DND-41 (cell line): ENCODE results near the gene HELZ.
"Not testable (repeated sequence)": the region's sequence is repeated elsewhere in the genome, so short reads cannot be mapped to it uniquely, and the experiment has no call there.

ENCODE experiments used
- ATAC-seq: fragments of 200-7000 bp; cut with Tn5 transposase; 3 replicates; pipeline ENCODE4 v1.9.1; 2021; ENCODE audit warnings: low read depth; ENCODE audit not compliant: insufficient read depth
- DNase-seq: peaks from one replicate; pipeline ENCODE4 v3.0.0-alpha.2; 2020
- H2AFZ ChIP-seq: 2 replicates; pipeline ENCODE4 v1.6.0; 2012; ENCODE audit warnings: low read depth, low read length
- H3K27ac ChIP-seq: 2 replicates; pipeline ENCODE4 v1.5.1; 2012; ENCODE audit warnings: low read length, inconsistent platforms
- H3K27me3 ChIP-seq: fragments of 200-600 bp; sonication (generic); 2 replicates; pipeline ENCODE4 v1.6.0; 2012; ENCODE audit warnings: low read length, mild to moderate bottlenecking, inconsistent platforms; ENCODE audit not compliant: insufficient read depth, poor library complexity
- H3K36me3 ChIP-seq: 2 replicates; pipeline ENCODE4 v1.5.1; 2012; ENCODE audit warnings: low read length, inconsistent platforms; ENCODE audit not compliant: insufficient read depth
- H3K4me1 ChIP-seq: 2 replicates; pipeline ENCODE4 v1.5.1; 2012; ENCODE audit warnings: mild to moderate bottlenecking, low read length; ENCODE audit not compliant: insufficient read depth
- H3K4me2 ChIP-seq: 2 replicates; pipeline ENCODE4 v1.6.0; 2012; ENCODE audit warnings: mild to moderate bottlenecking, moderate library complexity, low read length, inconsistent platforms; ENCODE audit not compliant: insufficient read depth
- H3K4me3 ChIP-seq, 2 experiments: fragments of 200-600 bp in 1 of 2; shearing (Covaris generic) in 1 of 2; 2 replicates each; pipeline ENCODE4 v1.5.1; 2012 to 2016; ENCODE audit warnings: inconsistent platforms in 2 of 2, low read length in 2 of 2, mild to moderate bottlenecking in 2 of 2, low read depth in 1 of 2, moderate library complexity in 1 of 2
- H3K79me2 ChIP-seq: 2 replicates; pipeline ENCODE4 v1.6.0; 2012; ENCODE audit warnings: low read length, inconsistent platforms; ENCODE audit not compliant: insufficient read depth
- H3K9ac ChIP-seq: 2 replicates; pipeline ENCODE4 v1.6.0; 2012; ENCODE audit warnings: low read depth, mild to moderate bottlenecking, inconsistent platforms, low read length, moderate library complexity
- H3K9me3 ChIP-seq: 2 replicates; pipeline ENCODE4 v1.5.1; 2012; ENCODE audit warnings: low read length, moderate library complexity, mild to moderate bottlenecking, inconsistent platforms; ENCODE audit not compliant: insufficient read depth, severe bottlenecking
- H4K20me1 ChIP-seq: 2 replicates; pipeline ENCODE4 v1.6.0; 2012; ENCODE audit warnings: low read length; ENCODE audit not compliant: insufficient read depth
- CTCF ChIP-seq: IDR thresholded peaks from 2 replicates; pipeline ENCODE4 v1.5.1; 2012; ENCODE audit warnings: borderline replicate concordance, low read length, moderate library complexity, mild to moderate bottlenecking; ENCODE audit not compliant: poor library complexity, severe bottlenecking; ENCODE audit errors: extremely low read depth
- EZH2 ChIP-seq: IDR thresholded peaks from 3 replicates; pipeline ENCODE4 v1.6.1; 2012; ENCODE audit warnings: borderline replicate concordance, low read depth, mild to moderate bottlenecking, moderate library complexity, low read length, inconsistent platforms; ENCODE audit not compliant: severe bottlenecking

The HELZ gene

GRCh38 chr17:67200727-67201301 lies 44.2 kb downstream of the HELZ start:
- Histone ChIP-seq H3K4me1 (no peaks in the 10 kb centered on the region), H3K9me3 (no peaks in the 10 kb centered on the region), H3K4me2 (no peak overlapping the region), H3K27me3 (no peaks in the 10 kb centered on the region), H3K79me2 (peaks cover 7% of the 10 kb centered on the region; the same call in 1 of the 2 replicates), H3K4me3 (no peak overlapping the region), H3K9ac (no peak overlapping the region), H3K36me3 (peaks cover 70% of the 10 kb centered on the region), H4K20me1 (peaks cover 6% of the 10 kb centered on the region; the same call in 1 of the 2 replicates), H3K27ac (no peak overlapping the region), H2AFZ (no peak overlapping the region)
- TF ChIP-seq EZH2 = no peak
- peak; percentile 53 for TF ChIP-seq CTCF
- ATAC-seq (no peak), DNase-seq (no peak)

DNA sequence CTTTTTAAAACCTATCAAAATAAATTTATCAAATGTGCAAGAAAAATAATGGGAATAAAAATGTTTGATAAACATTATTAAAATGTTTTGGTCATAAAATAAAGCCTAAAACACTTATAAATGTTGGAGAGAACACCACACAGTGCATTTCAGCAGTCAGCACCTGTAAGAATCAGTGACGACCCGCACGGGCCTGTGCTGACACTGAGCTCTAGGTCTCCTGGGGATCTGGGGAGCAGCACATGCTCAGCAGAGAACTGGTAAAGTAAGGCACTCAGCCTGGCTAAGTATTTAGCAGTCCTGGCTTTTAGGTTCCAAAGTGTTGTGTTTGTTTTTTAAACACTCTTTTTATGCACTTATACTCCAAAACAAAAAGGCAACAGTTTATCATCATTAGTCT lies 46.9 kb downstream of the HELZ start:
- Histone ChIP-seq H4K20me1 (peaks cover 3% of the 10 kb centered on the region; the same call in 1 of the 2 replicates), H3K79me2 (peaks cover 7% of the 10 kb centered on the region; the same call in 1 of the 2 replicates)
- no peak for ATAC-seq

DNA sequence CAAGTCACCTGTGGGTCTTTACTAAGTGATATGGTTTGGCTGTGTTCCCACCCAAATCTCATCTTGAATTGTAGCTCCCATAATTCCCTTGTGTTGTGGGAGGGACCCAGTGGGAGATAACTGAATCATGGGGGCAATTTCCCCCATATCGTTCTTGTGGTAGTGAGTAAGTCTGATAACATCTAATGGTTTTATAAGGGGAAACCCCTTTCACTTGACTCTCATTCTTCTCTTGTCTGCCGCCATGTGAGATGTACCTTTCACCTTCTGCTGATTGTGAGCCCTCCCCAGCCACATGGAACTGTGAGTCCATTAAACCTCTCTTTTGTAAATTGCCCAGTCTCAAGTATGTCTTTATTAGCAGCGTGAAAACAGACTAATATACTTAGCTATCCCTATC lies 48.0 kb downstream of the HELZ start:
- not testable (repeated sequence) for H3K9me3 ChIP-seq, H3K27ac ChIP-seq, H2AFZ ChIP-seq, H3K27me3 ChIP-seq, H4K20me1 ChIP-seq, H3K4me3 ChIP-seq, H3K79me2 ChIP-seq, H3K4me2 ChIP-seq, H3K9ac ChIP-seq, DNase-seq, H3K4me1 ChIP-seq
- peaks cover 69% of the 10 kb centered on the region for H3K36me3 ChIP-seq
- ATAC-seq = peak; percentile 33; the same call in 1 of the 3 replicates

More for the DNA sequence above, 46.9 kb downstream of the HELZ start:
- Histone ChIP-seq H3K4me2 (no peak overlapping the region), H3K36me3 (peaks cover 72% of the 10 kb centered on the region), H3K27me3 (no peaks in the 10 kb centered on the region), H3K27ac (no peak overlapping the region), H2AFZ (no peak overlapping the region), H3K9me3 (no peaks in the 10 kb centered on the region), H3K9ac (no peak overlapping the region), H3K4me3 (no peak overlapping the region), H3K4me1 (no peaks in the 10 kb centered on the region)
- no peak for DNase-seq
- TF ChIP-seq CTCF (no peak), EZH2 (no peak)

- Histone ChIP-seq H3K4me2 (no peak overlapping the region), H3K27ac (no peak overlapping the region), H3K9ac (no peak overlapping the region), H3K79me2 (peaks cover 7% of the 10 kb centered on the region; the same call in 1 of the 2 replicates), H3K36me3 (peaks cover 64% of the 10 kb centered on the region), H3K4me3 (no peak overlapping the region), H3K9me3 (no peaks in the 10 kb centered on the region), H4K20me1 (peaks cover 3% of the 10 kb centered on the region; the same call in 1 of the 2 replicates), H2AFZ (no peak overlapping the region), H3K4me1 (no peaks in the 10 kb centered on the region), H3K27me3 (no peaks in the 10 kb centered on the region)
- DNase-seq (no peak), ATAC-seq (no peak)
- TF ChIP-seq CTCF = no peak
- TF ChIP-seq EZH2 = no peak
Measured at GRCh38 chr17:67196422-67196821, 48.6 kb downstream of the HELZ start.
